HG02943 (cell line): ENCODE measurements around the gene ERCC1.
A peak's percentile ranks its signal among the peaks of the same experiment; 100 is the strongest.

Source experiments
- ATAC-seq: cut with Tn5 transposase; IDR thresholded peaks from one replicate; pipeline ENCODE4 v1.9.1; 2021; ENCODE audit warnings: mild to moderate bottlenecking, low read depth, moderate library complexity; ENCODE audit not compliant: unreplicated experiment

Gene ERCC1

GRCh38 chr19:45456500-45456815 is 32.7 kb upstream of the ERCC1 start:
- ATAC-seq: no peak

- no peak for ATAC-seq
Observed at GRCh38 chr19:45455707-45456499, 32.2 kb upstream of the ERCC1 start.

GRCh38 chr19:45451850-45452387 is 28.2 kb upstream of the ERCC1 start:
- no peak for ATAC-seq

GRCh38 chr19:45451131-45451849 is 27.6 kb upstream of the ERCC1 start:
- no peak for ATAC-seq

GRCh38 chr19:45450012-45450333 is 26.3 kb upstream of the ERCC1 start:
- no peak for ATAC-seq

- ATAC-seq: no peak
Observed at GRCh38 chr19:45448887-45449299, 25.2 kb upstream of the ERCC1 start.

GRCh38 chr19:45448425-45448756 is 24.7 kb upstream of the ERCC1 start:
- no peak for ATAC-seq

GRCh38 chr19:45446944-45447343 is 23.2 kb upstream of the ERCC1 start:
- ATAC-seq: no peak

- no peak for ATAC-seq
Observed at GRCh38 chr19:45446295-45446694, 22.6 kb upstream of the ERCC1 start.

GRCh38 chr19:45445139-45445538 is 21.4 kb upstream of the ERCC1 start:
- no peak for ATAC-seq

- ATAC-seq: no peak
Observed at GRCh38 chr19:45444318-45445041, 20.8 kb upstream of the ERCC1 start.

GRCh38 chr19:45443462-45444317 is 20.0 kb upstream of the ERCC1 start:
- no peak for ATAC-seq

GRCh38 chr19:45442778-45443461 is 19.2 kb upstream of the ERCC1 start:
- ATAC-seq: no peak

GRCh38 chr19:45442408-45442777 is 18.7 kb upstream of the ERCC1 start:
- no peak for ATAC-seq

GRCh38 chr19:45440873-45441654 is 17.3 kb upstream of the ERCC1 start:
- no peak for ATAC-seq

- ATAC-seq: no peak
Observed at GRCh38 chr19:45440259-45440638, 16.5 kb upstream of the ERCC1 start.

- peak; percentile 48 for ATAC-seq
Observed at GRCh38 chr19:45439569-45440258, 16.0 kb upstream of the ERCC1 start.

GRCh38 chr19:45439190-45439568 is 15.5 kb upstream of the ERCC1 start:
- ATAC-seq: no peak

- ATAC-seq: no peak
Observed at GRCh38 chr19:45437328-45437727, 13.6 kb upstream of the ERCC1 start.
